Left lung (tissue), 10 donors: Measurements from ENCODE around the gene CORO1C. TPM values are rescaled to one million over a fixed set of nuclear protein-coding genes. Genes with fewer than 3 reads are reported as not detected.

Experiments used
- ATAC-seq: fragments of 200-7000 bp; cut with Tn5 transposase; one replicate; pipeline ENCODE4 v1.9.1; 2020; ENCODE audit warnings: moderate library complexity
- DNase-seq, 4 donors: peaks; one replicate each; pipeline ENCODE4 v3.0.0-alpha.2; 2013 to 2020
- H3K27ac ChIP-seq, 2 donors: fragments of 200-600 bp; sonication (generic) in 1 of 2; one replicate each; pipeline versions ENCODE4 v1.5.0 to v1.8.0; 2020 to 2021
- H3K27me3 ChIP-seq, 2 donors: fragments of 200-600 bp; sonication (generic) in 1 of 2; one replicate each; pipeline versions ENCODE4 v1.5.0 to v1.8.0; 2020 to 2021
- H3K36me3 ChIP-seq, 2 donors: fragments of 200-600 bp; sonication (generic) in 1 of 2; one replicate each; pipeline versions ENCODE4 v1.5.0 to v1.8.0; 2020 to 2021
- H3K4me1 ChIP-seq, 2 donors: fragments of 200-600 bp; one replicate each; pipeline ENCODE4 v1.8.0; 2021
- H3K4me3 ChIP-seq, 2 donors: fragments of 200-600 bp; sonication (generic) in 1 of 2; one replicate each; pipeline versions ENCODE4 v1.5.0 to v1.8.0; 2020 to 2021; ENCODE audit warnings: mild to moderate bottlenecking in 1 of 2
- H3K9me3 ChIP-seq, 2 donors: fragments of 200-600 bp; sonication (generic) in 1 of 2; one replicate each; pipeline versions ENCODE4 v1.5.0 to v1.8.0; 2020 to 2021
- CTCF ChIP-seq, 2 donors: fragments of 200-600 bp; sonication (generic) in 1 of 2; IDR thresholded peaks; one replicate each; pipeline versions ENCODE4 v1.5.0 to v1.8.0; 2021; ENCODE audit warnings: antibody characterized with exemption in 2 of 2
- intact Hi-C, 2 donors: fragments of 100-400 bp; cut with DNase I; formaldehyde crosslinking; loops; one replicate each; pipeline versions ENCODE4 v1.11.2 to v1.14.2; 2022
- polyA plus RNA-seq, 6 donors: library from polyadenylated mRNA; unstranded; fragments of 120-200 nt; gene quantifications; one replicate each; pipeline ENCODE4 v1.2.1, GENCODE V29; 2013; ENCODE audit not compliant: insufficient read length in 6 of 6
- total RNA-seq, 2 donors: library from RNA; stranded (reverse); fragmentation: NEBNext Ultra II Directional; extraction: Animal tissue kit (Norgen Biotek cat#: 25700); gene quantifications; one replicate each; pipeline ENCODE4 v1.2.1, GENCODE V29; 2021
- donor health status: DM: no; HTN: yes; CAD: no.
- donor health status: DM: no; HTN: no; CAD: no.

Gene CORO1C
- total and polyA plus RNA-seq, 8 donors = 77.7 to 282 (median 85.9) TPM

GRCh38 chr12:108689314-108690190, 41.8 kb downstream of the CORO1C start:
- no peak overlapping the region for H3K4me3 ChIP-seq
- TF ChIP-seq CTCF (IDR thresholded peaks at IDR 0.05) = no peak
- H3K36me3 ChIP-seq = no peaks in the 10 kb centered on the region
- peak in 2 of 4 donors; percentile 54 to 68 for DNase-seq
- intact Hi-C loops = no loop called here
- H3K27me3 ChIP-seq = no peaks in the 10 kb centered on the region
- peak overlapping the region; percentile 93 to 94 for H3K27ac ChIP-seq
- peak; percentile 4 for ATAC-seq
- H3K9me3 ChIP-seq = no peaks in the 10 kb centered on the region
- H3K4me1 ChIP-seq = peaks cover 50 to 88% of the 10 kb centered on the region in 2 donors

- H3K27me3 ChIP-seq = no peaks in the 10 kb centered on the region
- no peaks in the 10 kb centered on the region for H3K36me3 ChIP-seq
- H3K27ac ChIP-seq = peak overlapping the region; percentile 37 to 39
Measured at GRCh38 chr12:108686780-108687179, 44.5 kb downstream of the CORO1C start.

GRCh38 chr12:108685469-108686260, 45.7 kb downstream of the CORO1C start:
- TF ChIP-seq CTCF (IDR thresholded peaks at IDR 0.05) = no peak
- H3K9me3 ChIP-seq = no peaks in the 10 kb centered on the region
- H3K36me3 ChIP-seq = no peaks in the 10 kb centered on the region
- H3K27ac ChIP-seq = peak overlapping the region; percentile 26 to 37
- H3K4me1 ChIP-seq = peaks cover 31 to 77% of the 10 kb centered on the region in 2 donors
- intact Hi-C loops = no loop called here
- no peak overlapping the region for H3K4me3 ChIP-seq
- H3K27me3 ChIP-seq = no peaks in the 10 kb centered on the region
- DNase-seq (no peak), ATAC-seq (no peak)

More at GRCh38 chr12:108686780-108687179, 44.5 kb downstream of the CORO1C start:
- no peaks in the 10 kb centered on the region for H3K9me3 ChIP-seq
- DNase-seq (peak in 1 of 4 donors; percentile 51), ATAC-seq (peak; percentile 22)
- H3K4me1 ChIP-seq = peaks cover 41 to 81% of the 10 kb centered on the region in 2 donors
- TF ChIP-seq CTCF (IDR thresholded peaks at IDR 0.05) = no peak
- intact Hi-C loops = no loop called here
- no peak overlapping the region for H3K4me3 ChIP-seq

GRCh38 chr12:108683906-108684556, 47.3 kb downstream of the CORO1C start:
- no peak overlapping the region for H3K27ac ChIP-seq
- DNase-seq (no peak), ATAC-seq (no peak)
- no peak for TF ChIP-seq CTCF (IDR thresholded peaks at IDR 0.05)
- intact Hi-C loops = no loop called here
- H3K27me3 ChIP-seq = no peaks in the 10 kb centered on the region
- no peak overlapping the region for H3K4me3 ChIP-seq
- no peaks in the 10 kb centered on the region for H3K9me3 ChIP-seq
- H3K4me1 ChIP-seq = peaks cover 15 to 61% of the 10 kb centered on the region in 2 donors
- H3K36me3 ChIP-seq = no peaks in the 10 kb centered on the region
